Neuronal stem cell (in vitro differentiated cells): ENCODE data around the gene SEC31B.
A peak's percentile ranks its signal among the peaks of the same experiment; 100 is the strongest.

ENCODE experiments used
- DNase-seq: peaks from one replicate; pipeline ENCODE4 v3.0.0-alpha.2; 2013; ENCODE audit warnings: low spot score
- H2AFZ ChIP-seq: one replicate; pipeline ENCODE4 v1.6.1; 2013; ENCODE audit warnings: mild to moderate bottlenecking, low read length, inconsistent platforms
- H2AK5ac ChIP-seq: 2 replicates; pipeline ENCODE4 v1.6.1; 2013; ENCODE audit warnings: low read depth, mild to moderate bottlenecking, inconsistent platforms, low read length, moderate library complexity, mixed read lengths
- H2BK120ac ChIP-seq: 2 replicates; pipeline ENCODE4 v1.6.1; 2013; ENCODE audit warnings: low read depth, mild to moderate bottlenecking, inconsistent platforms, low read length, moderate library complexity, mixed read lengths
- H2BK12ac ChIP-seq: one replicate; pipeline ENCODE4 v1.6.1; 2013; ENCODE audit warnings: low read length, inconsistent platforms
- H2BK15ac ChIP-seq: 2 replicates; pipeline ENCODE4 v1.6.1; 2013; ENCODE audit warnings: mild to moderate bottlenecking, low read length, inconsistent platforms, mixed read lengths
- H2BK5ac ChIP-seq: one replicate; pipeline ENCODE4 v1.6.1; 2013; ENCODE audit warnings: inconsistent platforms, mild to moderate bottlenecking, low read length, moderate library complexity
- H3K14ac ChIP-seq: one replicate; pipeline ENCODE4 v1.6.1; 2013; ENCODE audit warnings: low read length, inconsistent platforms
- H3K18ac ChIP-seq: 2 replicates; pipeline ENCODE4 v1.6.1; 2013; ENCODE audit warnings: low read length, inconsistent platforms
- H3K23ac ChIP-seq: 2 replicates; pipeline ENCODE4 v1.6.1; 2013; ENCODE audit warnings: low read depth, mild to moderate bottlenecking, mixed read lengths, low read length, inconsistent platforms; ENCODE audit not compliant: poor library complexity
- H3K27ac ChIP-seq: replicated peaks from 3 replicates; pipeline ENCODE4 v1.5.1; 2013; ENCODE audit warnings: low read length, inconsistent platforms
- H3K27me3 ChIP-seq, 3 experiments: 2 replicates each; pipeline ENCODE4 v1.6.1; 2013; ENCODE audit warnings: low read length in 3 of 3, mild to moderate bottlenecking in 2 of 3, inconsistent platforms in 1 of 3, low read depth in 1 of 3, mixed read lengths in 1 of 3, moderate library complexity in 1 of 3; ENCODE audit not compliant: control insufficient read depth in 3 of 3, insufficient read depth in 3 of 3
- H3K36me3 ChIP-seq, 2 donors: replicated peaks in 1 of 2; 2 replicates each; pipeline ENCODE4 v1.6.1; 2013; ENCODE audit warnings: low read length in 2 of 2; ENCODE audit not compliant: control insufficient read depth in 2 of 2, insufficient read depth in 2 of 2
- H3K4ac ChIP-seq: 2 replicates; pipeline ENCODE4 v1.6.1; 2013; ENCODE audit warnings: inconsistent platforms, mild to moderate bottlenecking, low read length, moderate library complexity
- H3K4me1 ChIP-seq, 2 donors: 1 replicate in 1 of 2; 2 replicates in 1 of 2; pipeline ENCODE4 v1.6.1; 2013; ENCODE audit warnings: low read length in 2 of 2, low read depth in 1 of 2; ENCODE audit not compliant: control insufficient read depth in 2 of 2, insufficient read depth in 1 of 2
- H3K4me2 ChIP-seq: one replicate; pipeline ENCODE4 v1.6.1; 2013; ENCODE audit warnings: mild to moderate bottlenecking, low read length, inconsistent platforms; ENCODE audit not compliant: insufficient read depth, poor library complexity, severe bottlenecking
- H3K4me3 ChIP-seq, 2 donors: 2 replicates each; pipeline ENCODE4 v1.5.1; 2013; ENCODE audit warnings: low read length in 2 of 2, mild to moderate bottlenecking in 2 of 2, inconsistent platforms in 1 of 2, moderate library complexity in 1 of 2
- H3K79me1 ChIP-seq: one replicate; pipeline ENCODE4 v1.6.1; 2013; ENCODE audit warnings: low read depth, mild to moderate bottlenecking, inconsistent platforms, low read length, moderate library complexity
- H3K9ac ChIP-seq: one replicate; pipeline ENCODE4 v1.6.1; 2013; ENCODE audit warnings: mild to moderate bottlenecking, low read depth, low read length, inconsistent platforms; ENCODE audit not compliant: poor library complexity
- H3K9me3 ChIP-seq, 2 donors: replicated peaks in 1 of 2; 2 replicates each; pipeline versions ENCODE3 to v1.6.1; 2013; ENCODE audit warnings: low read length in 2 of 2, mild to moderate bottlenecking in 2 of 2, inconsistent platforms in 1 of 2, low read depth in 1 of 2, mixed read lengths in 1 of 2, moderate library complexity in 1 of 2; ENCODE audit not compliant: control insufficient read depth in 2 of 2, insufficient read depth in 1 of 2
- H4K8ac ChIP-seq: one replicate; pipeline ENCODE4 v1.6.1; 2013; ENCODE audit warnings: low read depth, mild to moderate bottlenecking, inconsistent platforms, low read length, moderate library complexity
- H4K91ac ChIP-seq: one replicate; pipeline ENCODE4 v1.6.1; 2013; ENCODE audit warnings: low read length, low read depth, mild to moderate bottlenecking, inconsistent platforms; ENCODE audit not compliant: poor library complexity
- WGBS, 2 donors: extraction: QIAGEN DNeasy Blood & Tissue Kit; methylation state at CpG; one replicate each; pipeline ENCODE4 v1.1.7; 2013; ENCODE audit warnings: missing lambda C conversion rate in 2 of 2, mixed read lengths in 1 of 2; ENCODE audit not compliant: insufficient read length in 2 of 2, insufficient replicate concordance in 1 of 2; ENCODE audit errors: extremely low coverage in 2 of 2; 5-methylcytosine and 5-hydroxymethylcytosine counted together

SEC31B gene

GRCh38 chr10:100482834-100483185 is 36.9 kb downstream of the SEC31B start:
- H4K91ac ChIP-seq, result no peak overlapping the region
- no peak overlapping the region for H2BK12ac ChIP-seq
- no peak overlapping the region for H4K8ac ChIP-seq
- H3K4me1 ChIP-seq, result peaks cover 23 to 39% of the 10 kb centered on the region in 2 donors
- no peak overlapping the region for H3K9ac ChIP-seq
- no peaks in the 10 kb centered on the region for H3K79me1 ChIP-seq
- H3K27ac ChIP-seq, result no peak overlapping the region
- no peak for DNase-seq
- no peak overlapping the region for H2BK15ac ChIP-seq
- no peak overlapping the region for H3K4ac ChIP-seq
- no peak overlapping the region for H2AK5ac ChIP-seq
- H2AFZ ChIP-seq, result peak overlapping the region; percentile 93
- no peak overlapping the region for H3K18ac ChIP-seq
- H3K4me2 ChIP-seq, result no peak overlapping the region
- H3K23ac ChIP-seq, result no peak overlapping the region
- WGBS, 2 donors, result no CpG with 5 or more reads among the region's 5 CpGs
- no peak overlapping the region for H2BK120ac ChIP-seq
- H3K27me3 ChIP-seq, result peaks cover 6 to 71% (median 33%) of the 10 kb centered on the region in 3 experiments
- no peak overlapping the region for H2BK5ac ChIP-seq
- peaks cover 2% of the 10 kb centered on the region in 2 donors for H3K36me3 ChIP-seq
- no peak overlapping the region for H3K14ac ChIP-seq
- no peaks in the 10 kb centered on the region for H3K9me3 ChIP-seq
- H3K4me3 ChIP-seq, result no peak overlapping the region

GRCh38 chr10:100482181-100482833 is 37.4 kb downstream of the SEC31B start:
- Histone ChIP-seq H2BK12ac (peak overlapping the region; percentile 41), H3K4me1 (peaks cover 23 to 39% of the 10 kb centered on the region in 2 donors), H3K14ac (peak overlapping the region; percentile 26), H3K18ac (peak overlapping the region; percentile 71), H3K4me2 (peak overlapping the region; percentile 74), H2AK5ac (no peak overlapping the region), H2BK5ac (no peak overlapping the region), H3K9ac (peak overlapping the region; percentile 33), H2BK120ac (no peak overlapping the region), H4K8ac (no peak overlapping the region), H3K4ac (no peak overlapping the region), H3K4me3 (peak overlapping the region; percentile 41 to 43), H3K9me3 (no peaks in the 10 kb centered on the region), H3K79me1 (no peaks in the 10 kb centered on the region), H2BK15ac (peak overlapping the region; percentile 5), H4K91ac (no peak overlapping the region), H3K27me3 (peaks cover 6 to 66% (median 33%) of the 10 kb centered on the region in 3 experiments), H3K27ac (no peak overlapping the region), H2AFZ (peak overlapping the region; percentile 93), H3K36me3 (no peaks in the 10 kb centered on the region), H3K23ac (peak overlapping the region; percentile 86)
- no CpG with 5 or more reads among the region's 59 CpGs for WGBS, 2 donors
- peak; percentile 72 for DNase-seq

GRCh38 chr10:100481462-100482081 is 38.1 kb downstream of the SEC31B start:
- no peak overlapping the region for H3K27ac ChIP-seq
- H3K9ac ChIP-seq, result no peak overlapping the region
- H3K36me3 ChIP-seq, result no peaks in the 10 kb centered on the region
- DNase-seq, result peak; percentile 90
- no peak overlapping the region for H2BK120ac ChIP-seq
- no peak overlapping the region for H3K4ac ChIP-seq
- H3K4me2 ChIP-seq, result peak overlapping the region; percentile 74
- no peak overlapping the region for H2BK12ac ChIP-seq
- H3K79me1 ChIP-seq, result peaks cover 2% of the 10 kb centered on the region
- no peak overlapping the region for H4K8ac ChIP-seq
- H2AFZ ChIP-seq, result peak overlapping the region; percentile 93
- H3K27me3 ChIP-seq, result peaks cover 6 to 61% (median 33%) of the 10 kb centered on the region in 3 experiments
- no peak overlapping the region for H2AK5ac ChIP-seq
- no peak overlapping the region for H2BK15ac ChIP-seq
- WGBS, 2 donors, result no CpG with 5 or more reads among the region's 19 CpGs
- H3K9me3 ChIP-seq, result no peaks in the 10 kb centered on the region
- no peak overlapping the region for H3K14ac ChIP-seq
- H3K4me1 ChIP-seq, result peaks cover 19 to 35% of the 10 kb centered on the region in 2 donors
- H3K4me3 ChIP-seq, result peak overlapping the region in 1 of 2 donors; percentile 43
- no peak overlapping the region for H2BK5ac ChIP-seq
- H3K18ac ChIP-seq, result peak overlapping the region; percentile 50
- no peak overlapping the region for H3K23ac ChIP-seq
- H4K91ac ChIP-seq, result no peak overlapping the region

- WGBS, 2 donors, result no CpG with 5 or more reads among the region's 2 CpGs
- no peaks in the 10 kb centered on the region for H3K9me3 ChIP-seq
- H2AK5ac ChIP-seq, result no peak overlapping the region
Observed at GRCh38 chr10:100480002-100480401, 39.7 kb downstream of the SEC31B start.

More at GRCh38 chr10:100480002-100480401, 39.7 kb downstream of the SEC31B start:
- no peak overlapping the region for H3K23ac ChIP-seq
- no peak overlapping the region for H4K91ac ChIP-seq
- H2BK120ac ChIP-seq, result no peak overlapping the region
- H3K9ac ChIP-seq, result no peak overlapping the region
- H3K14ac ChIP-seq, result no peak overlapping the region
- no peak overlapping the region for H2BK15ac ChIP-seq
- H3K27ac ChIP-seq, result no peak overlapping the region
- no peak overlapping the region for H3K4me2 ChIP-seq
- H3K36me3 ChIP-seq, result no peaks in the 10 kb centered on the region
- peaks cover 6 to 61% (median 33%) of the 10 kb centered on the region in 3 experiments for H3K27me3 ChIP-seq
- no peak overlapping the region for H3K4me3 ChIP-seq
- no peak overlapping the region for H2BK5ac ChIP-seq
- H2AFZ ChIP-seq, result no peak overlapping the region
- DNase-seq, result no peak
- H3K4me1 ChIP-seq, result peaks cover 13 to 20% of the 10 kb centered on the region in 2 donors
- H3K18ac ChIP-seq, result no peak overlapping the region
- peaks cover 2% of the 10 kb centered on the region for H3K79me1 ChIP-seq
- H3K4ac ChIP-seq, result no peak overlapping the region
- no peak overlapping the region for H4K8ac ChIP-seq
- no peak overlapping the region for H2BK12ac ChIP-seq
